GM18511 (cell line): ENCODE data around the gene WSCD2.

Experiments used
- ATAC-seq: cut with Tn5 transposase; IDR thresholded peaks from one replicate; pipeline ENCODE4 v1.9.1; 2021; ENCODE audit warnings: mild to moderate bottlenecking, moderate library complexity; ENCODE audit not compliant: unreplicated experiment

Gene WSCD2

GRCh38 chr12:108126990-108127501 is 2.0 kb upstream of the WSCD2 start:
- ATAC-seq, result no peak

DNA sequence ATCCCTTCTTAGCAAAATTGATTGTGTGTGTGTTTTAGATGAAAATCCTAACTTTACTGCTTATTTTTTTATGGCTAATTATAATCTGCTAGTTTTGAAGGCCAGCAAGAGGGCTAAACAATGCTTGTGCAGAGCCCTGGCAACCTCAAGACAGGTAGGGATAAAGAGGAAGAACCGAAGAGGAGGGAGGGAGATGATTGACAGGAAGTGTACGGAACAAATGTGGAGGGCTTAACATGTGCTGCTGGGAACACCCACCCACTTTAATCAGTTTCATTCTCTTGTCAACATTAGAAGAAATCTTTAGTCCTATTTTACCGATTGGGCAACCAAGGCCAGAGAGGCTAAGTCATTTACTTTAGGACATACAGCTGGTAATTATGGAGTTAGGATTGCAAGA is 1.4 kb upstream of the WSCD2 start:
- no peak for ATAC-seq

- no peak for ATAC-seq
These were observed 669 bp upstream of the WSCD2 start for GRCh38 chr12:108128221-108129016.

- ATAC-seq, result no peak
These were observed 1.9 kb downstream of the WSCD2 start for GRCh38 chr12:108131035-108131434.

DNA sequence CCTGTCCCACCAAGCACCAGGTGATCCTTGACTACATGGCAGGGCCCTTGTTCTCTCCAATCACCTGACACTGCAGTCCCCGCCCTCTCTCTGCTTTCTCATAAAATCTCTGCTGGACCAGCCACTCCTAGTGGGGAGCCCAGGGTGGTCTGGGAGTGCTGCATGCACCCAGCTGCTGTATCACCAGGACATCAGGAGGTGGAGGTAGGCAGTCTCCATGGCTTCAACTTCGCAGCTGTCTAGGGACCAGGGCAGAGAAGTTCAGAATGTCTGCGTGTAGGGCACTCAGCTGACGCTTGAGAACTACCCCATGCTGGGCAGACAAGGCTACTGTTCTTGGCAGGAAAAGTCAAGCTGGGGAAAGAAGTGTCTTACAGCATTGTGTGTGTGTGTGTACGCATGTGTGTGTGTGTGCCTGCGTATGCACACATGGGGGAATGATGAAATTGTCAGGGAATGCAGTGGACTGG is 2.6 kb downstream of the WSCD2 start:
- no peak for ATAC-seq

DNA sequence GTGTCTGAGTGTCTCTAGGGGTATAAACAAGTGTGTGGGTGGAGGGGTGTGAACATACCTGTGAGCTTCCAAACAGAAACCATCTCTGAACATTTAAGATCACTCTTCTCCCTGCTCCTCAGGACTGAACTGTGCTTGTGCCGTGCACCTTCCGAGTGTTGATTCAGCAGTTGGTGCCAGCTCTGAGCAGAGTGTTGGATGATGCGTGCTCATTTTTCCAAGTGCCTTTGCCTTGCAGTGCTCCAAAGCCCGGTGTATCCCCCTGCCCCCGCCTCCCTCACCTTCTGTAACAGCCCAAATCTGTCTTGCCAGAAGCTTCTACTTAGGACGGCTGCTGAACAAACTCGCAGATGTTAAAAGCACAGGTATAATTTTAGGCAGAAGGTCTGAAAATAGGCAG is 4.4 kb downstream of the WSCD2 start:
- no peak for ATAC-seq

GRCh38 chr12:108134744-108135143 is 5.7 kb downstream of the WSCD2 start:
- no peak for ATAC-seq

GRCh38 chr12:108135627-108136026 is 6.5 kb downstream of the WSCD2 start:
- ATAC-seq, result no peak

GRCh38 chr12:108136697-108137096 is 7.6 kb downstream of the WSCD2 start:
- ATAC-seq, result no peak

GRCh38 chr12:108139454-108139853 is 10.4 kb downstream of the WSCD2 start:
- ATAC-seq, result no peak

DNA sequence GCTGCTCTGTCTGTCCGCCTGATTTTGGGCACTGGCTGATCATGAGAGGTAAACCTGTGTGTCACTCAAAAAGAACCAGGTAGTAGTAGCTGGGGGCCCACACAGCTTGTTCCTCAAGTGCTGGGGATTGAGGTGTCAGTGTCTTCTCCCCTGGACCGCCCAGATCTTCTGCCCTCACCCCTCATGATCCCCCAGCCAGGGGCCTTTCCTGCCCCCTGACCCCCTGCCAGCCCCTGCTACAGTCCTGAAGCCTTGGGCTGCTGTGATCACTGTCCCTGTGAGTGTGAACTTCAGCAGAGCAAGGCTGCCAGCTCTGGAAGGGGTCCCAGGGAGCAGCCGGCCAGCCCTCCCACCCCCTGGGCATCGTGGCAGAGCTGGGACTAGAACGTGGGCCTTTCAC is 11.4 kb downstream of the WSCD2 start:
- ATAC-seq, result no peak

GRCh38 chr12:108141600-108142130 is 12.6 kb downstream of the WSCD2 start:
- no peak for ATAC-seq

- no peak for ATAC-seq
These were observed 14.1 kb downstream of the WSCD2 start for GRCh38 chr12:108143144-108143543.

DNA sequence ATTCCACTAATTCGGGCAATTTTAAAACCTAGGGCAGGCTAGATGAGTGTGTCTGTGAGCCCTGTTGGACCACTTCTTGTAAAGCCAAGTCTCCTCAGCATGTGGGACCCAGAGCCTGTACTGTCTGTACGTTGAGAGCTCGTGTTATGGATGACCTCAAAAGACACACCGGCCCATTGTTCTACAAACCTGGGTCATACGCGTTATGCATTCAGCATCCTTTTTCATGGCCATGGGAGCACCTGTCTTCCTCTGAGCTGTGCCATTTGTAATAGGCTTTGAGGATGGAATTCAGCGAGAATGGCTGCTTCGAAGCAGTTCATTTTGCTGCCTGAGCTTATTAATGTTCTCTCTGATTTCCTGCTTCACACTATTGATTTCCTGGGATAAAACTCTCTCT is 15.0 kb downstream of the WSCD2 start:
- no peak for ATAC-seq

DNA sequence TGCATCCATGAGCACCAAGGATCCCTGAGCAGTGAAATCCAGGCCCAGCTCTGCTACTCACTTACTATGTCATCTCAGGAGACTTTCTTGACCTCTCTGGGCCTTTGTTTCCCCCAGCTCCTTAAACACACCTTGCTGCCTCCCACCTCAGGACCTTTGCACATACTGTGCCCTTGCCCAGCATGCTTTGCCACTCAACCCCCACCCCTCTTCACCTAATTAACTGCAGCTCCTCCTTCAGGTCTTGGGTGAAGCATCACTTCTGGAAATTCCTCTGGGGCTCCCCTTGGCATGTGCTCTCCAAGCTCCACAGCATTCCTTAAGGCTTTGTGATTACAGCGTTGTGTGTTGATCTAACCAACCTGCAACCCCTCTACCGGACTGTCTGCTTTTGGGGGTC is 15.9 kb downstream of the WSCD2 start:
- no peak for ATAC-seq

DNA sequence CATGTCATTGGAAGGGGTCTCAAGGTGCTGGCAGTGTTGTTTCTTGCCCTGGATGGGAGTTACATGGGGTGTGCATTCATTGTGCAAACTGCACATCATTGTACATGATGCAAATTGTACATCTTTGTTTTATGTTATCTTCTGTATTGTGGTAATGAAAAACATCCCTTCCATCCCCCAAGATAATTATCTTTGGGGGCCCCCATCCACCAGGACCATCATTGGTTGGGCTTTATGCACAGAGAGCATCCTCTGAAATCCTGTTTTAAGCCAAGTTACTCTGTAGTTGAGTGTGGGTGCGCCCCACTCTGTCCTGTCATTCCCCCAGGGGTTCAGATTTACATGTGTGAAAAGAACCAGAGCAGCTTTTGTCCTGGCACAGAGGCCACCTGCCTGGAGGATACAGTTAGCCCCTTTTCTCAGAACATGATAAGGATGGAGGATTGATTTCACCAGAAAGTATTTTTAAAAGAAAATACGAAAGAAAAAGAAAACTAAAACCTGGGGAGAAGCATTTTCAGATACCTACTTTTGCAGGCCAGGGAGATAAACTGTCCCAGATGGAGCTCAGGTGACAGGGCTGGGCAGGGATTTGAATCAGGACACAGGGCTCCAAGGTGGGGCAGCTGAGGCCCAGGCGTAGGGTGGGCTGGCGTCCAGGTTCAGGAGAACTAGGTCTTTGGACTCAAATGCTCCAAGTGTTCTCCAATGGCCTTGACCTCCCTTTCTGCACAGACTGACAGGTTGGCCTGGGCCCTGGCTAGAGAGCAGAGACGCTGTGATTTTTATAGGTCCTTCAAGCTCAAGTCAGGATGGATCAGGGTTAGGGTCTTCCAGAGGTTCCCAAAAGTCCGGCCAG is 17.2 kb downstream of the WSCD2 start:
- no peak for ATAC-seq

DNA sequence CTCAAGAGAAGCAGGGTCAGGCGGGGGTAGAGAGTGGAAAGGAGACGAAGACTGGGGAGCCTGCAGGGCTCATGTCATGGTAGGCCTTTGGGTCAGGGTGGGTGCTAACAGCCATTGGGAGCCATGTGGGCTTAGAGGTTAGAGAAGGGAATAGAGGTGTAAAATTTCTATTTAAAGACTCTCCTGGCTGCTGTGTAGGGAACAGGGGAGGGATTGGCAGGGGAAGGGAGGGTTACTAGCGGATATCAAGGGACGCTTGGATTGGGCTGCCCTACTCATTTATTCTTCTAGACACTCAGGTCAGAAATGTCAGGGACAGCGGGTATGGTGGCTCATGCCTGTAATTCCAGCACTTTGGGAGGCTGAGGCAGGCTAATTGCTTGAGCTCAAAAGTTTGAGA is 18.2 kb downstream of the WSCD2 start:
- no peak for ATAC-seq

- no peak for ATAC-seq
These were observed 19.5 kb downstream of the WSCD2 start for GRCh38 chr12:108148521-108149074.

GRCh38 chr12:108150436-108150835 is 21.3 kb downstream of the WSCD2 start:
- no peak for ATAC-seq

DNA sequence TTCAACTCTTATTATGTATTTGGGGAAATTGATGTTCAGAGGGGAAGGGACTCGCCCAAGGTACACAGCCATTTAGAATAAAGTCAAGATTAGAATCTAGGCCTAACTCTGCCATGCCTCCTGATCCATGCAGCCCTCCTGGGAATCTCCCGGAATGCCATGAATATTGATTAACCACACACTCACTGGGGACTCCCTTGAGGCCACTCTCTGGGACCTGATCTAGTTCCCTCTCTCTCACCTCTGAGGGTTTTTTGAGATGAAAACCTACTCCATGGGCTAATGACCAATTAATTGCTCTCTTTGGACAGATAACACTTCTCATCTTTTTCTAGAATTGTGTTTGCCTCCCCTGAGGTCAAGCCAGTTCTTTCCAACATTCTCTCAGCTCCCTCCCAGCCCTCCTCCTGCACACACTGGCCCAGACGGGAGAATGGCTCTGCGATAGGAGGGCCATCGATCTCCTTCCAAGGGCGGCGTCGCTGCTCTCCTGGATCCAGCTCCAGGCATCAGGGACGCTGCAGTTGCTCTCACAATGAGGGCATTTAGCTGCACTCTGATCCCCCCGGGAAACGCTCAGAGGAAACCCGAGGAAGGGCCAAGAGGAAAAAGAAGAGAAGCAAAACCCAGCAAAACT is 22.6 kb downstream of the WSCD2 start:
- ATAC-seq, result no peak

GRCh38 chr12:108152170-108152538 is 23.1 kb downstream of the WSCD2 start:
- no peak for ATAC-seq
